ENCODE data around the gene TADA2B. TPM values are rescaled to one million over a fixed set of nuclear protein-coding genes. Genes with fewer than 3 reads are reported as not detected.
A peak's percentile ranks its signal among the peaks of the same experiment; 100 is the strongest.

Gene TADA2B
- total and polyA plus RNA-seq, 2 of the 4 experiments (the other 2 are of a cell fraction): 6.1 to 8.6 TPM

DNA sequence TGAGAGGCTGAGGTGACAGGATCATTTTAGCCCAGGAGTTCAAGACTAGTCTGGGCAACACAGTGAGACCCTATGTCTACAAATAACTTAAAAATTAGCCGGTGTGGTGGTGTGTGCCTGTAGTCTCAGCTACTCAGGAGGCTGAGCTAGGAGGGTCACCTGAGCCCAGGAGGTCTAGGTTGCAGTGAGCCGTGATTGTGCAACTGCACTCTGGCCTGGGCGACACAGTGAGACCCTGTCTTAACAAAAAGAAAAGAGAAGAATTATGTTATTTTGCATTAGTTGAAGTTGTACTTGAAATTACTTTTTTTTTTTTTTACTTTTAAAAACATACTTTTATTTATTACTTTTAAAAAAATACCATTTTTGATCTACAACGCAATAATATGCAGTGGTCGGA lies 21.8 kb upstream of the TADA2B start:
- no peak overlapping the region for H3K23ac ChIP-seq (ENCODE audit: low read depth, low read length)
- H3K4me3 ChIP-seq (ENCODE audit: insufficient read depth, low read depth, low read length): no peak overlapping the region
- peak overlapping the region; percentile 95 for H2BK20ac ChIP-seq (ENCODE audit: low read depth, low read length)
- H4K91ac ChIP-seq (ENCODE audit: insufficient read depth, low read depth, low read length): peak overlapping the region; percentile 100
- in situ Hi-C loops (cut with MboI; ENCODE audit: low sequenced_read_pairs): no loop called here
- no peak overlapping the region for H3K18ac ChIP-seq (ENCODE audit: low read depth, low read length)
- DNase-seq (no peak), ATAC-seq (ENCODE audit: low read depth) (no peak)
- POLR2A ChIA-PET (ENCODE audit: unreplicated experiment): no interaction called here
- H3K27me3 ChIP-seq (ENCODE audit: control insufficient read depth, insufficient read depth, low read length): no peaks in the 10 kb centered on the region
- dilution Hi-C loops (cut with HindIII; ENCODE audit: low sequenced_read_pairs, unreplicated experiment): no loop called here
- peaks cover 24 to 57% of the 10 kb centered on the region in 2 experiments for H3K79me1 ChIP-seq (ENCODE audit: low read depth in 1 of 2, low read length in 2 of 2)
- H3K27ac ChIP-seq (ENCODE audit: insufficient read depth, low read length): peak overlapping the region; percentile 68
- H2AK5ac ChIP-seq (ENCODE audit: low read depth, low read length): peak overlapping the region; percentile 91
- peaks cover 40% of the 10 kb centered on the region for H3K36me3 ChIP-seq (ENCODE audit: control insufficient read depth, insufficient read depth, low read length)
- TF ChIP-seq CEBPB (IDR thresholded peaks at IDR 0.05; ENCODE audit: low read depth, low read length): peak; percentile 48
- TF ChIP-seq RFX5 (IDR thresholded peaks at IDR 0.05; ENCODE audit: low read depth, low read length): no peak
- TF ChIP-seq, protein P1, sequence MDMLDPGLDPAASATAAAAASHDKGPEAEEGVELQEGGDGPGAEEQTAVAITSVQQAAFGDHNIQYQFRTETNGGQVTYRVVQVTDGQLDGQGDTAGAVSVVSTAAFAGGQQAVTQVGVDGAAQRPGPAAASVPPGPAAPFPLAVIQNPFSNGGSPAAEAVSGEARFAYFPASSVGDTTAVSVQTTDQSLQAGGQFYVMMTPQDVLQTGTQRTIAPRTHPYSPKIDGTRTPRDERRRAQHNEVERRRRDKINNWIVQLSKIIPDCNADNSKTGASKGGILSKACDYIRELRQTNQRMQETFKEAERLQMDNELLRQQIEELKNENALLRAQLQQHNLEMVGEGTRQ (IDR thresholded peaks at IDR 0.05; ENCODE audit: low read depth, low read length): no peak
- H3K56ac ChIP-seq (ENCODE audit: extremely low read depth, insufficient read depth, low read length): peak overlapping the region; percentile 82; the same call in 1 of the 2 replicates
- no peak overlapping the region for H3K9ac ChIP-seq (ENCODE audit: low read depth, low read length)
- H2AK9ac ChIP-seq (replicated peaks; ENCODE audit: low read depth, low read length, poor library complexity): no peak overlapping the region
- H3K4me2 ChIP-seq (ENCODE audit: low read depth, low read length): no peak overlapping the region
- H3K9me1 ChIP-seq (ENCODE audit: insufficient read depth, low read length): peaks cover 20% of the 10 kb centered on the region
- CTCF ChIA-PET: interaction anchor here (1.2 kb wide), 1 partner anchor 9 kb away, joined by 10 read pairs; no protein-coding TSS in a partner anchor
- H3K14ac ChIP-seq (replicated peaks; ENCODE audit: low read depth, low read length): peak overlapping the region; percentile 97; the same call in 1 of the 2 replicates
- H4K20me1 ChIP-seq (ENCODE audit: insufficient read depth, low read length): no peaks in the 10 kb centered on the region
- BruUV-seq (replicated peaks): no TSS peak
- H4K8ac ChIP-seq (ENCODE audit: low read depth in 2 of 2, low read length in 2 of 2): peak overlapping the region; percentile 95 to 96
- no CpG with 5 or more reads among the region's 5 CpGs for WGBS, 2 experiments (ENCODE audit: extremely low coverage in 2 of 2, insufficient read length in 1 of 2)
- intact Hi-C loops (cut with micrococcal nuclease): no loop called here
- H3K4me1 ChIP-seq (ENCODE audit: control insufficient read depth, insufficient read depth, low read length): peaks cover 8% of the 10 kb centered on the region
- H4K5ac ChIP-seq (ENCODE audit: low read depth, low read length): peak overlapping the region; percentile 51; the same call in 1 of the 2 replicates
- peak overlapping the region; percentile 97 for H3K4ac ChIP-seq (ENCODE audit: low read depth, low read length)
- H2AFZ ChIP-seq (replicated peaks; ENCODE audit: low read length, poor library complexity): no peak overlapping the region
- H2BK5ac ChIP-seq (ENCODE audit: low read depth, low read length, poor library complexity, severe bottlenecking): peak overlapping the region; percentile 99
- peak overlapping the region; percentile 73; the same call in 2 of the 3 replicates for H2BK15ac ChIP-seq (ENCODE audit: low read depth, low read length)
- peak overlapping the region; percentile 97 for H2BK120ac ChIP-seq (ENCODE audit: low read depth, low read length)
- H3K9me3 ChIP-seq (ENCODE audit: control insufficient read depth, insufficient read depth, low read length): no peaks in the 10 kb centered on the region

Measured in IMR-90 (cell line).